SK-N-SH (cell line): ENCODE data around the gene MSRB2. TPM values are rescaled to one million over a fixed set of nuclear protein-coding genes. Genes with fewer than 3 reads are reported as not detected.

Experiments used
- CTCF ChIA-PET: fragments of 300-600, 350-600 bp; formaldehyde crosslinking; extraction: SDS; loops from one replicate; lab custom pipeline; 2021; lab: Yijun Ruan, JAX
- POLR2A ChIA-PET: fragments of 350-600 bp; sonication (Branson Sonifier 250); formaldehyde crosslinking; extraction: SDS; loops from one replicate; lab custom pipeline; 2020; ENCODE audit warnings: antibody characterized with exemption, inconsistent platforms; lab: Yijun Ruan, JAX
- DNase-seq: peaks from one replicate; pipeline ENCODE4 v3.0.0; 2012
- H2AFZ ChIP-seq: fragments of 200-600 bp; sonication (generic); 2 replicates; pipeline ENCODE4 v1.8.1; 2016; ENCODE audit warnings: antibody characterized with exemption, mild to moderate bottlenecking, low read depth
- H3F3A ChIP-seq: fragments of 200-600 bp; sonication (generic); replicated peaks from 2 replicates; pipeline ENCODE3; 2016; ENCODE audit warnings: antibody characterized with exemption, mild to moderate bottlenecking; ENCODE audit not compliant: insufficient read depth
- H3K27ac ChIP-seq, 2 experiments: fragments of 200-500 bp in 1 of 2; fragments of 200-600 bp in 1 of 2; sonication (Bioruptor generic) in 1 of 2; sonication (generic), shearing (Covaris generic) in 1 of 2; 2 replicates each; pipeline versions ENCODE4 v1.5.1 to v1.6.1; 2014 to 2016; ENCODE audit warnings: low read depth in 2 of 2, inconsistent platforms in 1 of 2, low read length in 1 of 2, mild to moderate bottlenecking in 1 of 2, mixed read lengths in 1 of 2
- H3K27me3 ChIP-seq: fragments of 200-600 bp; sonication (generic), shearing (Covaris generic); 2 replicates; pipeline ENCODE4 v1.6.1; 2016; ENCODE audit warnings: mixed run types; ENCODE audit not compliant: insufficient read depth
- H3K36me3 ChIP-seq, 2 experiments: fragments of 200-500 bp in 1 of 2; fragments of 200-600 bp in 1 of 2; sonication (Bioruptor generic) in 1 of 2; sonication (generic) in 1 of 2; replicated peaks in 1 of 2; 2 replicates each; pipeline versions ENCODE3 to v1.5.1; 2014 to 2016; ENCODE audit warnings: low read length in 1 of 2, mild to moderate bottlenecking in 1 of 2; ENCODE audit not compliant: insufficient read depth in 2 of 2, control insufficient read depth in 1 of 2
- H3K4me1 ChIP-seq, 2 experiments: fragments of 200-500 bp in 1 of 2; fragments of 200-600 bp in 1 of 2; sonication (Bioruptor generic) in 1 of 2; sonication (generic), shearing (Covaris generic) in 1 of 2; 2 replicates each; pipeline versions ENCODE4 v1.5.1 to v1.6.1; 2014 to 2016; ENCODE audit warnings: low read depth in 1 of 2, low read length in 1 of 2, mixed run types in 1 of 2; ENCODE audit not compliant: insufficient read depth in 2 of 2, control insufficient read depth in 1 of 2
- H3K4me2 ChIP-seq: fragments of 200-600 bp; sonication (generic), shearing (Covaris generic); 2 replicates; pipeline ENCODE4 v1.6.1; 2017; ENCODE audit warnings: mixed run types
- H3K4me3 ChIP-seq, 2 experiments: fragments of 200-500 bp in 1 of 2; fragments of 200-600 bp in 1 of 2; sonication (Bioruptor generic) in 1 of 2; sonication (generic), shearing (Covaris generic) in 1 of 2; 2 replicates each; pipeline versions ENCODE4 v1.5.1 to v1.8.1; 2014 to 2016; ENCODE audit warnings: low read depth in 2 of 2, inconsistent platforms in 1 of 2, low read length in 1 of 2, mild to moderate bottlenecking in 1 of 2, mixed read lengths in 1 of 2, moderate library complexity in 1 of 2
- H3K79me2 ChIP-seq: fragments of 200-600 bp; sonication (generic); 2 replicates; pipeline ENCODE4 v1.8.1; 2017; ENCODE audit warnings: mild to moderate bottlenecking; ENCODE audit not compliant: insufficient read depth
- H3K9ac ChIP-seq: fragments of 200-600 bp; sonication (generic); 2 replicates; pipeline ENCODE4 v1.6.1; 2017; ENCODE audit warnings: mixed run types
- H3K9me2 ChIP-seq: fragments of 200-600 bp; sonication (generic); 2 replicates; pipeline ENCODE4 v1.6.1; 2017; ENCODE audit warnings: mixed run types
- H3K9me3 ChIP-seq: fragments of 200-600 bp; sonication (generic); 2 replicates; pipeline ENCODE4 v1.6.1; 2017; ENCODE audit warnings: mixed run types, mild to moderate bottlenecking, moderate library complexity
- H4K20me1 ChIP-seq: fragments of 200-600 bp; sonication (generic); 2 replicates; pipeline ENCODE4 v1.6.1; 2017; ENCODE audit warnings: mild to moderate bottlenecking, mixed run types; ENCODE audit not compliant: insufficient read depth
- CHD2 ChIP-seq: fragments of 150-350 bp; IDR thresholded peaks from 2 replicates; pipeline ENCODE4 v1.6.1; 2018; ENCODE audit warnings: low read length; ENCODE audit not compliant: partially characterized antibody
- ELF1 ChIP-seq: IDR thresholded peaks from 2 replicates; pipeline ENCODE4 v1.4.0; 2012
- EZH2phosphoT487 ChIP-seq: fragments of 200-600 bp; sonication (generic); IDR thresholded peaks from 2 replicates; pipeline ENCODE4 v1.6.1; 2017; ENCODE audit warnings: low read depth, mixed run types, mild to moderate bottlenecking, antibody characterized with exemption, moderate library complexity, borderline replicate concordance
- MEF2A ChIP-seq: IDR thresholded peaks from 2 replicates; pipeline ENCODE4 v1.4.0; 2012; ENCODE audit warnings: low read depth, borderline replicate concordance
- MXI1 ChIP-seq: IDR thresholded peaks from 2 replicates; pipeline ENCODE4 v1.6.1; 2012; ENCODE audit warnings: mild to moderate bottlenecking, low read depth, low read length, improper control_type of control experiment
- NFIC ChIP-seq: IDR thresholded peaks from 2 replicates; pipeline ENCODE4 v1.4.0; 2012; ENCODE audit warnings: borderline replicate concordance
- RXRA ChIP-seq: IDR thresholded peaks from 2 replicates; pipeline ENCODE4 v1.4.0; 2012; ENCODE audit warnings: low read depth, mild to moderate bottlenecking, borderline replicate concordance
- YY1 ChIP-seq: IDR thresholded peaks from 2 replicates; pipeline ENCODE4 v1.4.0; 2012; ENCODE audit warnings: low read depth, mild to moderate bottlenecking
- WGBS: methylation state at CpG from one replicate; pipeline ENCODE4 v1.1.6; 2017; ENCODE audit warnings: low lambda C conversion rate; 5-methylcytosine and 5-hydroxymethylcytosine counted together
- polyA plus RNA-seq, 3 experiments: library from polyadenylated mRNA; depleted of rRNA; stranded (reverse); fragments of >200 nt; gene quantifications; 2 replicates each; pipeline ENCODE4 v1.2.3, GENCODE V29; 2012
- TF ChIP-seq, protein P1 (sequence below): fragments of 150-350 bp; IDR thresholded peaks from 2 replicates; pipeline ENCODE4 v1.6.1; 2017; ENCODE audit warnings: antibody characterized with exemption, low read length, low read depth, borderline replicate concordance
- TF ChIP-seq, protein P2 (sequence below): fragments of 150-350 bp; IDR thresholded peaks from 2 replicates; pipeline ENCODE4 v1.6.1; 2016; ENCODE audit warnings: mild to moderate bottlenecking, low read depth, low read length
- TF ChIP-seq, protein P3 (sequence below): IDR thresholded peaks from 2 replicates; pipeline ENCODE4 v1.6.1; 2012; ENCODE audit warnings: mild to moderate bottlenecking, low read depth, low read length, moderate library complexity
- TF ChIP-seq, protein P4 (sequence below): IDR thresholded peaks from 2 replicates; pipeline ENCODE4 v1.4.0; 2012; ENCODE audit warnings: low read depth, borderline replicate concordance

MSRB2 gene
- polyA plus RNA-seq, 1 of the 3 experiments (the other 2 are of a cell fraction) = 44.0 TPM

DNA sequence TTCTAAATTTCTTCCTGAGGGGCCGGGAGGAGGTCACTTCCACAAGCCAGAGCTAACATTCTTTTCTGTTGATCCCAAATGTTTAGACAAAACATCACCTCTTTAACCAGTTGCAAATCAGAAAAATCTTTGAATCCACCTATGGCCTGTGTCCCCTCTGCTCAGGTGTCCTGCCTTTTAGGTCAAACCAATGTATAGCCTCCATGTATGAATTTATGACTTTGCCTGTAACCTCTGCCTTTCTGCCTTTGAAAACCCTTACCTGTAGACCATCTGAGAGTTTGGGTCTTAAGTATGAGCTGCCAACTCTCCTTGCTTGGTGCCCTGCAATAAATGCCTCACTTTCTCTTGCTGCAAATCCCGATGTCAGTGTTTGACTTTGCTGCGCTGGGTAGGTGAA, 44.1 kb upstream of the MSRB2 start:
- no peaks in the 10 kb centered on the region for H4K20me1 ChIP-seq
- H3K9me3 ChIP-seq = no peaks in the 10 kb centered on the region
- H3K9ac ChIP-seq = no peak overlapping the region
- no peak overlapping the region for H3K27ac ChIP-seq
- 83% methylated on average over 3 of the region's 3 CpGs for WGBS
- TF ChIP-seq CHD2 (no peak), MEF2A (no peak), RXRA (no peak), EZH2phosphoT487 (no peak), ELF1 (no peak), MXI1 (no peak), NFIC (no peak), YY1 (no peak)
- TF ChIP-seq, protein P1, sequence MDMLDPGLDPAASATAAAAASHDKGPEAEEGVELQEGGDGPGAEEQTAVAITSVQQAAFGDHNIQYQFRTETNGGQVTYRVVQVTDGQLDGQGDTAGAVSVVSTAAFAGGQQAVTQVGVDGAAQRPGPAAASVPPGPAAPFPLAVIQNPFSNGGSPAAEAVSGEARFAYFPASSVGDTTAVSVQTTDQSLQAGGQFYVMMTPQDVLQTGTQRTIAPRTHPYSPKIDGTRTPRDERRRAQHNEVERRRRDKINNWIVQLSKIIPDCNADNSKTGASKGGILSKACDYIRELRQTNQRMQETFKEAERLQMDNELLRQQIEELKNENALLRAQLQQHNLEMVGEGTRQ = no peak
- TF ChIP-seq, protein P2, sequence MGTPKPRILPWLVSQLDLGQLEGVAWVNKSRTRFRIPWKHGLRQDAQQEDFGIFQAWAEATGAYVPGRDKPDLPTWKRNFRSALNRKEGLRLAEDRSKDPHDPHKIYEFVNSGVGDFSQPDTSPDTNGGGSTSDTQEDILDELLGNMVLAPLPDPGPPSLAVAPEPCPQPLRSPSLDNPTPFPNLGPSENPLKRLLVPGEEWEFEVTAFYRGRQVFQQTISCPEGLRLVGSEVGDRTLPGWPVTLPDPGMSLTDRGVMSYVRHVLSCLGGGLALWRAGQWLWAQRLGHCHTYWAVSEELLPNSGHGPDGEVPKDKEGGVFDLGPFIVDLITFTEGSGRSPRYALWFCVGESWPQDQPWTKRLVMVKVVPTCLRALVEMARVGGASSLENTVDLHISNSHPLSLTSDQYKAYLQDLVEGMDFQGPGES = no peak
- TF ChIP-seq, protein P3, sequence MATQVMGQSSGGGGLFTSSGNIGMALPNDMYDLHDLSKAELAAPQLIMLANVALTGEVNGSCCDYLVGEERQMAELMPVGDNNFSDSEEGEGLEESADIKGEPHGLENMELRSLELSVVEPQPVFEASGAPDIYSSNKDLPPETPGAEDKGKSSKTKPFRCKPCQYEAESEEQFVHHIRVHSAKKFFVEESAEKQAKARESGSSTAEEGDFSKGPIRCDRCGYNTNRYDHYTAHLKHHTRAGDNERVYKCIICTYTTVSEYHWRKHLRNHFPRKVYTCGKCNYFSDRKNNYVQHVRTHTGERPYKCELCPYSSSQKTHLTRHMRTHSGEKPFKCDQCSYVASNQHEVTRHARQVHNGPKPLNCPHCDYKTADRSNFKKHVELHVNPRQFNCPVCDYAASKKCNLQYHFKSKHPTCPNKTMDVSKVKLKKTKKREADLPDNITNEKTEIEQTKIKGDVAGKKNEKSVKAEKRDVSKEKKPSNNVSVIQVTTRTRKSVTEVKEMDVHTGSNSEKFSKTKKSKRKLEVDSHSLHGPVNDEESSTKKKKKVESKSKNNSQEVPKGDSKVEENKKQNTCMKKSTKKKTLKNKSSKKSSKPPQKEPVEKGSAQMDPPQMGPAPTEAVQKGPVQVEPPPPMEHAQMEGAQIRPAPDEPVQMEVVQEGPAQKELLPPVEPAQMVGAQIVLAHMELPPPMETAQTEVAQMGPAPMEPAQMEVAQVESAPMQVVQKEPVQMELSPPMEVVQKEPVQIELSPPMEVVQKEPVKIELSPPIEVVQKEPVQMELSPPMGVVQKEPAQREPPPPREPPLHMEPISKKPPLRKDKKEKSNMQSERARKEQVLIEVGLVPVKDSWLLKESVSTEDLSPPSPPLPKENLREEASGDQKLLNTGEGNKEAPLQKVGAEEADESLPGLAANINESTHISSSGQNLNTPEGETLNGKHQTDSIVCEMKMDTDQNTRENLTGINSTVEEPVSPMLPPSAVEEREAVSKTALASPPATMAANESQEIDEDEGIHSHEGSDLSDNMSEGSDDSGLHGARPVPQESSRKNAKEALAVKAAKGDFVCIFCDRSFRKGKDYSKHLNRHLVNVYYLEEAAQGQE = no peak
- TF ChIP-seq, protein P4, sequence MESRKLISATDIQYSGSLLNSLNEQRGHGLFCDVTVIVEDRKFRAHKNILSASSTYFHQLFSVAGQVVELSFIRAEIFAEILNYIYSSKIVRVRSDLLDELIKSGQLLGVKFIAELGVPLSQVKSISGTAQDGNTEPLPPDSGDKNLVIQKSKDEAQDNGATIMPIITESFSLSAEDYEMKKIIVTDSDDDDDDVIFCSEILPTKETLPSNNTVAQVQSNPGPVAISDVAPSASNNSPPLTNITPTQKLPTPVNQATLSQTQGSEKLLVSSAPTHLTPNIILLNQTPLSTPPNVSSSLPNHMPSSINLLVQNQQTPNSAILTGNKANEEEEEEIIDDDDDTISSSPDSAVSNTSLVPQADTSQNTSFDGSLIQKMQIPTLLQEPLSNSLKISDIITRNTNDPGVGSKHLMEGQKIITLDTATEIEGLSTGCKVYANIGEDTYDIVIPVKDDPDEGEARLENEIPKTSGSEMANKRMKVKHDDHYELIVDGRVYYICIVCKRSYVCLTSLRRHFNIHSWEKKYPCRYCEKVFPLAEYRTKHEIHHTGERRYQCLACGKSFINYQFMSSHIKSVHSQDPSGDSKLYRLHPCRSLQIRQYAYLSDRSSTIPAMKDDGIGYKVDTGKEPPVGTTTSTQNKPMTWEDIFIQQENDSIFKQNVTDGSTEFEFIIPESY = no peak
- TF ChIP-seq, all 33 proteins: peak for 0
- Histone ChIP-seq H3K9me2 (no peaks in the 10 kb centered on the region), H3K36me3 (no peaks in the 10 kb centered on the region), H3K27me3 (no peaks in the 10 kb centered on the region), H3F3A (no peaks in the 10 kb centered on the region), H3K79me2 (no peaks in the 10 kb centered on the region), H3K4me2 (no peak overlapping the region), H3K4me1 (peaks cover 0 to 5% of the 10 kb centered on the region in 2 experiments; a peak in 3 of 4 replicates), H3K4me3 (no peak overlapping the region), H2AFZ (no peak overlapping the region)
- ChIA-PET CTCF (no interaction called here), POLR2A (no interaction called here)
- DNase-seq = no peak
